RWPE2 (cell line): ENCODE measurements around the gene RPN2.
A peak's percentile ranks its signal among the peaks of the same experiment; 100 is the strongest.

ENCODE experiments used
- ATAC-seq: fragments of 200-7000 bp; cut with Tn5 transposase; 3 replicates; pipeline ENCODE4 v1.9.1; 2021; ENCODE audit warnings: low read depth
- DNase-seq: peaks from one replicate; pipeline ENCODE4 v3.0.0-alpha.2; 2020; ENCODE audit warnings: low spot score
- H3K27ac ChIP-seq: fragments of 450-650 bp; 2 replicates; pipeline ENCODE4 v1.5.1; 2017; ENCODE audit warnings: mild to moderate bottlenecking; ENCODE audit not compliant: poor library complexity, severe bottlenecking
- H3K27me3 ChIP-seq: fragments of 250-450 bp; sonication (Bioruptor Pico); 2 replicates; pipeline ENCODE4 v1.5.1; 2021; ENCODE audit warnings: mild to moderate bottlenecking, moderate library complexity; ENCODE audit not compliant: insufficient read depth, poor library complexity, severe bottlenecking
- H3K36me3 ChIP-seq: fragments of 250-450 bp; sonication (Bioruptor Pico); 2 replicates; pipeline ENCODE4 v1.5.1; 2020; ENCODE audit warnings: low read depth, mild to moderate bottlenecking, moderate library complexity
- H3K4me1 ChIP-seq: fragments of 250-450 bp; sonication (Bioruptor Pico); 2 replicates; pipeline ENCODE4 v1.5.1; 2021; ENCODE audit warnings: mild to moderate bottlenecking, moderate library complexity; ENCODE audit not compliant: insufficient read depth, poor library complexity, severe bottlenecking
- H3K4me3 ChIP-seq: fragments of 250-450 bp; sonication (Bioruptor Pico); 2 replicates; pipeline ENCODE4 v1.5.1; 2021; ENCODE audit warnings: mild to moderate bottlenecking, moderate library complexity; ENCODE audit not compliant: severe bottlenecking
- H3K9me3 ChIP-seq: fragments of 250-450 bp; sonication (Bioruptor Pico); 2 replicates; pipeline ENCODE4 v1.5.1; 2021; ENCODE audit warnings: mild to moderate bottlenecking, moderate library complexity; ENCODE audit not compliant: severe bottlenecking
- TF ChIP-seq, protein P1 (sequence below): fragments of 450-650 bp; IDR thresholded peaks from one replicate; pipeline ENCODE4 v1.5.1; 2017; ENCODE audit warnings: mild to moderate bottlenecking, moderate library complexity; ENCODE audit not compliant: poor library complexity, severe bottlenecking

RPN2 gene

DNA sequence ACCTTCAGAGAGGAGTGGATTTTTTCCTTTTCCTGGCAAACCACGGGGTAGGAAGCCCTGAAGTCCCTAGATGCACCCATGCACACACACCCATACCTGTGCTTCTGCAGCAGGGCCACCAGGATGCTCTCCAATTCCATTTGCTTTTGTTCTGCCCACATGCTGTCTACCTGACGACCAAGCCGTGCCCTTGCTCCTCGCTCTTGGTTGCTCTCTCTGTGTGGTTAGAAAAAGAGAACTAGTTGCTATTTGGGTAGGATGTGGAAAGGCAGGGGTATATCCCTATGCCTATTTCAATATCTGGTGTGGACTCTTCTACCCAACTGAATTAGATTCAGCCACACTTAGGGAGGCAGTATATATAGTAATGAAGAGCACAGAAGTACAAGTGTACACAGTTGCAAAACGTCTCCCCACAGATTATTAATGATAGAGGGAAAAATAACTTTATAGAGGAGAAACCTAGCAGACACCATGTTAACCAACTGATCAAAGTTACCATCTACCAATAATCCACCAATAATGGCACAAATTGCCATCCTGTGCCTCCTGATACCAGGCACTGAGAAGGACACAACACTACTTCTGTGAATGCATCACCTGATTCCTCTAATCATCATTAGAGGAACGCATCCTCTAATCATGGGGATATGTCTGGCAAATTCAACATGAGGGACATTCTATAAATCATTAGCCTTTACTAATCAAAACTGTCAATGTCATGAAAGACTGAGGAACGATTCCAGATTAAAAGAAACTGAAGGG lies 75.2 kb downstream of the RPN2 start:
- Histone ChIP-seq H3K9me3 (no peaks in the 10 kb centered on the region), H3K27ac (no peak overlapping the region), H3K27me3 (no peaks in the 10 kb centered on the region), H3K36me3 (no peaks in the 10 kb centered on the region), H3K4me3 (no peak overlapping the region), H3K4me1 (no peaks in the 10 kb centered on the region)
- TF ChIP-seq, protein P1, sequence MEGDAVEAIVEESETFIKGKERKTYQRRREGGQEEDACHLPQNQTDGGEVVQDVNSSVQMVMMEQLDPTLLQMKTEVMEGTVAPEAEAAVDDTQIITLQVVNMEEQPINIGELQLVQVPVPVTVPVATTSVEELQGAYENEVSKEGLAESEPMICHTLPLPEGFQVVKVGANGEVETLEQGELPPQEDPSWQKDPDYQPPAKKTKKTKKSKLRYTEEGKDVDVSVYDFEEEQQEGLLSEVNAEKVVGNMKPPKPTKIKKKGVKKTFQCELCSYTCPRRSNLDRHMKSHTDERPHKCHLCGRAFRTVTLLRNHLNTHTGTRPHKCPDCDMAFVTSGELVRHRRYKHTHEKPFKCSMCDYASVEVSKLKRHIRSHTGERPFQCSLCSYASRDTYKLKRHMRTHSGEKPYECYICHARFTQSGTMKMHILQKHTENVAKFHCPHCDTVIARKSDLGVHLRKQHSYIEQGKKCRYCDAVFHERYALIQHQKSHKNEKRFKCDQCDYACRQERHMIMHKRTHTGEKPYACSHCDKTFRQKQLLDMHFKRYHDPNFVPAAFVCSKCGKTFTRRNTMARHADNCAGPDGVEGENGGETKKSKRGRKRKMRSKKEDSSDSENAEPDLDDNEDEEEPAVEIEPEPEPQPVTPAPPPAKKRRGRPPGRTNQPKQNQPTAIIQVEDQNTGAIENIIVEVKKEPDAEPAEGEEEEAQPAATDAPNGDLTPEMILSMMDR = no peak
- no peak for DNase-seq
- no peak for ATAC-seq

DNA sequence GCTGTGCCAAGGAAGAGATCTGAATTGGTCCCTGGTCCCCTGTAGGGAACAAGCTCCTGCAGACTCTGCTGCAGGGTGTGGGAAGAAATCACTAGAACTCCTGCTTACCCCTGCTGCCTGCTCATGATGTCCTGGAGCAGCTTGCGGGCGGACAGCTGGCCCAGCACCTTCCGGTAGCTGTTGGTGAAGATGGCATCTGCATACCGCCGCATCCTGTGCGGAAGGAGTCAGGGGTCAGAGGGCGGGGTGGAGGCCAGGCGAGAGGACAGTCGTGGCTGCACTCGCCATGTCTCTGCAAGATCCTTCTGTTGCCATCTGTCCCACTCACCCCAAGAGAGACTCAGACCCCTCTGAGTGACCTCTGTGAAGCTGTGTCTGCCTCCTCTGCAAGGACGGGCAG lies 77.2 kb downstream of the RPN2 start:
- no peak overlapping the region for H3K27ac ChIP-seq
- no peaks in the 10 kb centered on the region for H3K36me3 ChIP-seq
- ATAC-seq (no peak), DNase-seq (no peak)
- no peaks in the 10 kb centered on the region for H3K9me3 ChIP-seq
- H3K4me3 ChIP-seq = no peak overlapping the region
- H3K4me1 ChIP-seq = no peaks in the 10 kb centered on the region
- peaks cover 3% of the 10 kb centered on the region for H3K27me3 ChIP-seq
- TF ChIP-seq, protein P1 = no peak

DNA sequence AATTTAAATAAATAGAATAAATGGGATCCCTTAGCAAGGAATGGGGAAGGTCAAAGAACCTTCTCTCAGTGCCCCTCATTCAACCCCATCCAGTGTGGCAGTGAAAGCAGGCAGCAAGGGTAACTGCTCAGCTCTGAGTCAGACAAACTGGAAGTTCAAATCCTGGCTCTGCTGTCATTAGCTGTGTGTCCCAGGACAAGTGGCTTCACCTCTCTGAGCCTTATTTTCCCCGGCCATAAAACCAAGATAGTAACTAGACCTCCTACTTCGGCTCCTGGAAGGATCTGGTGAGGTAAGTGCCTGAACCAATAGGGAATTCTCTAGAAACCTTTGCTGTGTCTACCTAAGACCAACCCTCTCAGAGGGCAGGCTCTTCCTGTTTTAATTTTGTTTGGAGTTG lies 78.4 kb downstream of the RPN2 start:
- Histone ChIP-seq H3K36me3 (no peaks in the 10 kb centered on the region), H3K27ac (no peak overlapping the region), H3K4me3 (no peak overlapping the region), H3K9me3 (no peaks in the 10 kb centered on the region), H3K4me1 (no peaks in the 10 kb centered on the region), H3K27me3 (peaks cover 10% of the 10 kb centered on the region)
- ATAC-seq = no peak
- DNase-seq = no peak
- TF ChIP-seq, protein P1 = no peak

DNA sequence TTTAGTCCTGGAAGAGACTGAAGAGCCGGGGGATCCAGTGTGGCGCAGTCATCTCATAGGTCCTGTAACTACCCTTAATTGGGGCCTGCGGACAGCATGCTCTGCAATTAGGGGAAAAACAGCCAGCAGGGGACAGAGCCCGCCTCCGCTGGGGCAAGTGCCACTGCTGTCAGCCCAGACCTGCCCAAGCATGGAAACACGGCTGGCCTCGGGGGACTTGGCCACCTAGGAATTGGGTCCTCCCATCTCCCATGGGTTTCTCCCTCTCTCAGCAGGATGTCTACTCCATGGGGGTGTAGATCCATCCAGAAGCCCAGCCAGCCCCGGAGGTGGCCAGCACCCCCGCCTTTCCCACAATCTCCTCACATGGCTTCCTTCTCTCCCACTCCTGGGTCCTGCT lies 78.9 kb downstream of the RPN2 start:
- H3K4me3 ChIP-seq = no peak overlapping the region
- H3K4me1 ChIP-seq = no peaks in the 10 kb centered on the region
- H3K9me3 ChIP-seq = no peaks in the 10 kb centered on the region
- H3K36me3 ChIP-seq = no peaks in the 10 kb centered on the region
- DNase-seq = no peak
- TF ChIP-seq, protein P1 = no peak
- H3K27me3 ChIP-seq = peaks cover 10% of the 10 kb centered on the region
- no peak overlapping the region for H3K27ac ChIP-seq
- peak; percentile 6; the same call in 1 of the 3 replicates for ATAC-seq

DNA sequence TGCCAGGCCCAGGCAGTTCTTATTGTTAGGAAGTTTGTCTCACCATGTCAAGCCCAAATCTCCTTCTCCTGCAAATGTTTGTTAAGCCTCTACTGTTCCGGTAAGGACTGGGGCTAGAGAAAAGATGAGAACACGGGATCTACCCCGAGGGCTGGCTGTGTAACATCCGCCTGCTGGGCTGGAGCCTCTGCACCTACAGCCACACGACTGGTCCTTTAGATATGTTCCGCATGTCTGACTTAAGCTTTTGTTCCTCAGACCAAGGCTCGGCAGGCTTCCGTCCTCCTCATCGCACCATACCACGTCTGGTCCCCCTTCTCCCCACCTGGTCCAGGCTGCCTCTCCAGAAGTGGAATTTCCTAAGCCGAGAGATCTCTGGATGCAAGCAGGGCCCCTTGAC lies 79.9 kb downstream of the RPN2 start:
- Histone ChIP-seq H3K4me1 (no peaks in the 10 kb centered on the region), H3K4me3 (no peak overlapping the region), H3K27me3 (peaks cover 10% of the 10 kb centered on the region), H3K27ac (no peak overlapping the region), H3K9me3 (no peaks in the 10 kb centered on the region), H3K36me3 (no peaks in the 10 kb centered on the region)
- ATAC-seq = no peak
- TF ChIP-seq, protein P1 = no peak
- DNase-seq = no peak
